ENCODE measurements around the gene SERPINB12.

The SERPINB12 gene

GRCh38 chr18:63551769-63552168 lies 9.6 kb downstream of the SERPINB12 start:
- no peak for DNase-seq (ENCODE audit: low read depth)

- DNase-seq (ENCODE audit: low read depth): no peak
These were observed 10.4 kb downstream of the SERPINB12 start for GRCh38 chr18:63552581-63552980.

- no peak for DNase-seq (ENCODE audit: low read depth)
These were observed 10.9 kb downstream of the SERPINB12 start for GRCh38 chr18:63553081-63553480.

GRCh38 chr18:63559567-63560491 lies 17.7 kb downstream of the SERPINB12 start:
- no peak for DNase-seq (ENCODE audit: low read depth)

GRCh38 chr18:63562284-63562683 lies 20.1 kb downstream of the SERPINB12 start:
- DNase-seq (ENCODE audit: low read depth): no peak

GRCh38 chr18:63564021-63564420 lies 21.9 kb downstream of the SERPINB12 start:
- DNase-seq (ENCODE audit: low read depth): no peak

GRCh38 chr18:63564561-63564960 lies 22.4 kb downstream of the SERPINB12 start:
- DNase-seq (ENCODE audit: low read depth): no peak

- no peak for DNase-seq (ENCODE audit: low read depth)
These were observed 25.1 kb downstream of the SERPINB12 start for GRCh38 chr18:63567276-63567675.

- DNase-seq (ENCODE audit: low read depth): no peak
These were observed 25.7 kb downstream of the SERPINB12 start for GRCh38 chr18:63567825-63568224.

GRCh38 chr18:63570721-63571120 lies 28.6 kb downstream of the SERPINB12 start:
- no peak for DNase-seq (ENCODE audit: low read depth)

- no peak for DNase-seq (ENCODE audit: low read depth)
These were observed 33.5 kb downstream of the SERPINB12 start for GRCh38 chr18:63575681-63576080.

- DNase-seq (ENCODE audit: low read depth): no peak
These were observed 36.3 kb downstream of the SERPINB12 start for GRCh38 chr18:63578357-63578958.

- no peak for DNase-seq (ENCODE audit: low read depth)
These were observed 37.4 kb downstream of the SERPINB12 start for GRCh38 chr18:63579616-63580015.

- no peak for DNase-seq (ENCODE audit: low read depth)
These were observed 43.8 kb downstream of the SERPINB12 start for GRCh38 chr18:63585988-63586387.

GRCh38 chr18:63586431-63586830 lies 44.3 kb downstream of the SERPINB12 start:
- no peak for DNase-seq (ENCODE audit: low read depth)

- DNase-seq (ENCODE audit: low read depth): no peak
These were observed 44.8 kb downstream of the SERPINB12 start, which contains the start of gene SERPINB13 for GRCh38 chr18:63586966-63587365. SERPINB13 (plus strand) TSS chr18:63587343; CDS start chr18:63588668, 1,325 bp downstream.

GRCh38 chr18:63588909-63589308 lies 46.7 kb downstream of the SERPINB12 start:
- no peak for DNase-seq (ENCODE audit: low read depth)

GRCh38 chr18:63590373-63590772 lies 48.2 kb downstream of the SERPINB12 start:
- no peak for DNase-seq (ENCODE audit: low read depth)

GRCh38 chr18:63590966-63591695 lies 49.0 kb downstream of the SERPINB12 start:
- DNase-seq (ENCODE audit: low read depth): no peak

- DNase-seq (ENCODE audit: low read depth): no peak
These were observed 49.6 kb downstream of the SERPINB12 start for GRCh38 chr18:63591725-63592124.

- DNase-seq (ENCODE audit: low read depth): no peak
These were observed 50.3 kb downstream of the SERPINB12 start for GRCh38 chr18:63592471-63592870.

GRCh38 chr18:63596964-63597363 lies 54.8 kb downstream of the SERPINB12 start:
- DNase-seq (ENCODE audit: low read depth): no peak

GRCh38 chr18:63603355-63603754 lies 61.2 kb downstream of the SERPINB12 start:
- no peak for DNase-seq (ENCODE audit: low read depth)
